DMS79 treated with DMSO at 0.1 percent for 48 hours (cell line): Measurements from ENCODE around the gene PATJ.

Experiments used
- DNase-seq: peaks from one replicate; lab custom pipeline; 2025; lab: John Stamatoyannopoulos, UW

The PATJ gene

DNA sequence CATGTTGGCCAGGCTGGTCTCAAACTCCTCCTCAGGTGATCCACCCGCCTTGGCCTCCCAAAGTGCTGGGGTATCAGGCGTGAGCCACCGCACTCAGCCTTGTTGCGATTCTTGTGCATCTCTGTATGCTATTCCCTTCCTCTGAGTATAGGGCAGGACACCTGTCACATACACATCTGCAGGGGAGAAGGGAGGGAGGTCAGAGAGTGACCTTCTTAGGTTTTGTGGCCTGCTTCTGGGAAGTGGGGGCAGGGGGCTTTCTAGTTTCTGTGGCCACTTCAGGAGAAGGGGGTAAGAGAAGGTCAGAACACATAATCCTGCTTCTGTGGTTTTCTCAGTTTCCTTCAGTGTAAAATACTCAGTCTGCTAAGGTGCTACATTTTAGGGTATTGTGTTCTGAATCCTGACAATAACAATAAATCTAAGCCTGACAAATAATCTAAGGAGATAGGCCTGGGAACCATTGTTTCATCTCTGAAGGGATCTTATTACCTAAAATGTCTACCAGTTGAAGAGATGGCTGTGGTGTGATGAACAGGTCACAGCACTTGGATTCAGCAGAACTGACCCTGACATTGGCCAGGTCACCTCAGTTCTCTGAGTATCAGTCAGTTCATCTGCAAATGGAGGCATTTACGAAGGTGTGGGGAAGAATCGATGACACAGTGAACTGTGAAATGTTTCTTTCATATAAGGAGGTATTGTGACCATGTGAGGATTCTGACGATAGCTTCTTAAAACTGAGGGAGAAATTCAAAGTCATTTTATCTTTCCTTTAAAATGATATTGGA, 239.8 kb downstream of the PATJ start:
- DNase-seq, result no peak

GRCh38 chr1:61983236-61983635, 241.0 kb downstream of the PATJ start:
- DNase-seq, result no peak

- no peak for DNase-seq
These were observed 250.0 kb downstream of the PATJ start for GRCh38 chr1:61992257-61992656.

DNA sequence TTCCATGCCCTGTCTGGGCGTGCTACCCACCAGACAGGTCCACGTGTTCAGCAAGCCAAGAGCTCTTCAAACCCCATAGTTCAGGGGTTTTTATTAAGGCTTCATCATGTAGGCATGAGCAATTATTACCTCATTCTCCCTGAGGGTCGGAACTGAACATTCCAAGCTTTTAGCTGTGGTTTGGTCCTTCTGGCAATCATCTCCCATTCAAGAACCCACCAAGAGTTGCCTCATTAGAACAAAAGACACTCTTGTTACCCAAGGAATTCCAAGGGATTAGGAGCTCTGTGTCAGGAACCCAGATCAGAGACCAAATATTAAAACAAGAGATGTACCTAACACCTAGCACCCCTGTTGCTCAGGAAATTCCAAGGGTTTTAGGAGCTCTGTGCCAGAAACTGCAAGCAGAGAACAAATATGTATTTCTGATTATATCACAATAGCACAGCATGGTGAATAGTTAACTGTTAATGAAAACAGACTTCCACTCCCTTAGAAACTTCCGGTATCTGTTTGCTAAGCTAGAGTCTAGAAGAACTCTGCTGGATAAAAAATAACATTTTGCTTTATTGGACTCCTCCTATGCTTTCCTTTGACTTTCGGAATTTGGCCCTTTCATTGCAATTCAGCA, 251.2 kb downstream of the PATJ start:
- DNase-seq, result no peak

GRCh38 chr1:61995641-61996040, 253.4 kb downstream of the PATJ start:
- DNase-seq, result no peak

DNA sequence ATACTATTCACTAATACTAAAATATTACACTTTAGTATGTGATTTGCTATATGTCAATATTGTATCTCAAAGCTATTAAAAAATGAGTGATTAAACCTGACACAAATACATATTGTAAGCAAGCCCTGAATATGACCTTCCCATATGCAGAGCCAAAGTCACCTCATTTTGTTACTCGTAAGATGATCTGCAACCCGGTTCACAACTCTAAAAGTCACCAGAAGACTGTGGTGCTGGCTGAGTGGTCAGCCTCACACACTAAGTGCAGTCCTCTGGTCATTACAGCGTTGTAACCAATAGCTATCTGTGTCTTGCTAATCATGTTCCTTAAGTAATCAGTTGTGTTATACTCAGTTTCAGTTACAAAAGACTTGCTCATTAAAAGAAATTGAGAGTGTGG, 254.8 kb downstream of the PATJ start:
- no peak for DNase-seq

GRCh38 chr1:62003777-62004176, 261.5 kb downstream of the PATJ start:
- no peak for DNase-seq

- DNase-seq, result no peak
These were observed 264.4 kb downstream of the PATJ start for GRCh38 chr1:62006690-62007089.

DNA sequence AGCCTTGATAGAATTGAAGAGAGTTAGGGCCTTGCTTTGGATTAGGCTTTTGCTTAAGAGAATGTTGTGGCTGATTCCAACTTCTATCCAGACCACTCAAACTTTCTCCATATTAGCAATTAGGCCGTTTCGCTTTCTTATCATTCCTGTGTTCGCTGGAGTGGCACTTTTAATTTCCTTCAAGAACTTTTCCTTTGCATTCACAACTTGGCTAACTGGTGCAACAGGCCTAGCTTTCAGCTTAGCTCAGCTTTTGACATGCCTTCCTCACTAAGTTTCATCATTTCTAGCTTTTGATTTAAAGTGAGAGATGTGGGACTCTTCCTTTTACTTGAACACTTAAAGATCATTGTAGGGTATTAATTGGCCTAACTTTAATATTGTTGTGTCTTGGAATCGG, 268.7 kb downstream of the PATJ start:
- DNase-seq, result no peak

- DNase-seq, result no peak
These were observed 269.8 kb downstream of the PATJ start for GRCh38 chr1:62012095-62012494.

- no peak for DNase-seq
These were observed 270.6 kb downstream of the PATJ start for GRCh38 chr1:62012836-62013235.

- DNase-seq, result no peak
These were observed 271.0 kb downstream of the PATJ start for GRCh38 chr1:62013264-62013663.

GRCh38 chr1:62022382-62022983, 280.2 kb downstream of the PATJ start:
- no peak for DNase-seq

- DNase-seq, result no peak
These were observed 282.4 kb downstream of the PATJ start for GRCh38 chr1:62024690-62025089.

- DNase-seq, result no peak
These were observed 282.9 kb downstream of the PATJ start for GRCh38 chr1:62025154-62025553.

DNA sequence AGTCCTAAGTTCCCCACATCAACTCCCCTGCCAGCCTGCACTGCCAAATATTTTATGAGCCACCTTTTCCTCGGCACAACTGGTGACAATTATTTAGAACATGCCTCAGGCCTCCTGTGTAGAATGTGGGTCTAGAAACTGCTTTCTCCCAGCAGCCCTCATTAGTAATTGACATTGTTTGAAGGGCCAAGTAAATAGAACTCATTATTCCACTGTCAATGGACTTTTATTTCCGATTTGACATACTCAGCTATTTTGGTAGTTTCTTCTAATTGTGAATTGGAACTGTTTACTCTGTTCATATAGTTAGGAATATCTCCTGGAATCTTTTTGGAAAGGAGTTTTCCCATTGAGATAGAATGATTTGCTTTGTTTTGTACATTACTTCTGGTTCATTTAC, 283.6 kb downstream of the PATJ start:
- DNase-seq, result no peak

GRCh38 chr1:62029704-62030103, 287.4 kb downstream of the PATJ start:
- no peak for DNase-seq

DNA sequence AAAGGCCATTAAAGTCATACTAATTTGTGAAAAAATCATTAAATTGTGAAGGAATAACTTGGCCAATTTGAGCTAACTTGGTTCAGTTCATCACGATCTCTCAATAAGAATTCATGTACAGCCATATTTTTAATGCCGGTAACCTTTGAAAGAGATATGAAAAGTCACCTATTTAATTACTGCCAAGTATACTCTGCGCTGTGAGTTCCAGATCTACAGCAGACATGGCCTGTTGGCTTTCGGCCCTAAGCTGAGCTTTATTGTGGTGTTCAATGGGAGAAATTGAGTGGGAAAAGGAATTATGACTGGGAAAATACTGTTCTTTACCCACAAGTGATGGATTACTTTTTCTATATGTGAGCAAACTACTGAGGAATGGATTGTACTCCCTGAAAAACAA, 292.5 kb downstream of the PATJ start:
- DNase-seq, result no peak

DNA sequence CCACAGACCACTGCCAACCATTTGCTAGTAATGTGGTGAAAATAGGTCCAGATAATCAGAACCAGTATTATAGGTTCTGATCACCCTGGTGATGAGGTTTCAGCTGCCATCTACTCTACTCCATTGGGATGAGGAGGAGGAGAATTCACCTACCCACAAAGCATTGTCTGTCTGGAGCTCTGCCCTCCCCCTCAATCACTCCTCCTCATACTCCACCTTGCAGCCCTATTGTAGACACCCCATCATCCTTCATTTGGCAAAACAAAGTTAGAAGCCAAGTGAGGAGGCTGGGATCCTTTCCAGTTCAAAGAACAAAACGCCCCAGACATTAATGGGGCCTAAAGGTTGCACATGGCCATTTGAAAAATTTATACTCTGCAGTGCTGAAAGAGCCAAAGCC, 295.0 kb downstream of the PATJ start:
- no peak for DNase-seq

GRCh38 chr1:62038594-62039284, 296.5 kb downstream of the PATJ start:
- DNase-seq, result no peak

GRCh38 chr1:62040450-62040849, 298.2 kb downstream of the PATJ start:
- peak; percentile 33 for DNase-seq

- DNase-seq, result no peak
These were observed 298.7 kb downstream of the PATJ start for GRCh38 chr1:62040973-62041372.

DNA sequence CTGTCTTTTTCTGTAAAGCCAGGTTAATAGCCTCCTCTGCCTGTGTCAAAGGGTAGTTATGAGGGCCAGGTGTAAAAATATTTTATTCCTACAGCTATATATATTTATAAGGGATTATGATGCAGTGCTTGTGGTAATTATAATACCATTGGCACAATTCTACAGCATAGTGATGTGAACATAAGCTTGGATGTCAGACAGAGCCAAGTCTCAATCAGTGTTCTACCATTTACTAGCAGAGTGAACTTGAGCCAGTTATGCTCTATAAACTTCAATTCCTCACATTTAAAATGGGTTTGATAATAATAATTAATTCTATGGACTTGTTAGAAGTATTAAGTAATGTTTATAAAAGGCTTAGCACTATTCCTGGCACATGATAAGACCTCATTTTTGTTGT, 300.9 kb downstream of the PATJ start:
- DNase-seq, result no peak
